HG03342 (cell line): ENCODE measurements around the gene PID1.
A peak's percentile ranks its signal among the peaks of the same experiment; 100 is the strongest.

Source experiments
- ATAC-seq: cut with Tn5 transposase; IDR thresholded peaks from one replicate; pipeline ENCODE4 v1.9.1; 2021; ENCODE audit warnings: mild to moderate bottlenecking, moderate library complexity; ENCODE audit not compliant: unreplicated experiment

PID1 gene, protein sequence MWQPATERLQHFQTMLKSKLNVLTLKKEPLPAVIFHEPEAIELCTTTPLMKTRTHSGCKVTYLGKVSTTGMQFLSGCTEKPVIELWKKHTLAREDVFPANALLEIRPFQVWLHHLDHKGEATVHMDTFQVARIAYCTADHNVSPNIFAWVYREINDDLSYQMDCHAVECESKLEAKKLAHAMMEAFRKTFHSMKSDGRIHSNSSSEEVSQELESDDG

GRCh38 chr2:229270551-229271410 is at the start of gene PID1:
TSS of gene PID1 (minus strand) at chr2:229271287. CDS start at chr2:229271043, 244 bp downstream.
- no peak for ATAC-seq

DNA sequence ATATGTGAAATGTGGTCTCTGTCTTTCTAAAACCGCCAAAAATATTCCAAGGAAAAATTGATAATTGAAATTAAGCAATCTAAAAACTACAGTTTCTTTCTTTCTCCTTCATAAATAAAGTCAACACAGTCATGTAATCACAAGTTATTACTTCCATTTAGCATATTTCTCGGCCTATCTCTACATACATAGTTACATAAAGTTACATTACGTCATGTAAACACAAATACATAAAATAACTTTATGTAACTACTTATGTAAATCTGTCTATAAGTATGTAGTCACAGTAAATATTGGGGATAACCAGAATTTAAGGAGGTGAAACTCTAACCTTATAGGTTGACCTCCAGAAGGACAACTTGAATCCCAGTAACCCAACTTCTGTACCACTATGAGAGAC is 48.5 kb upstream of the PID1 start:
- no peak for ATAC-seq

DNA sequence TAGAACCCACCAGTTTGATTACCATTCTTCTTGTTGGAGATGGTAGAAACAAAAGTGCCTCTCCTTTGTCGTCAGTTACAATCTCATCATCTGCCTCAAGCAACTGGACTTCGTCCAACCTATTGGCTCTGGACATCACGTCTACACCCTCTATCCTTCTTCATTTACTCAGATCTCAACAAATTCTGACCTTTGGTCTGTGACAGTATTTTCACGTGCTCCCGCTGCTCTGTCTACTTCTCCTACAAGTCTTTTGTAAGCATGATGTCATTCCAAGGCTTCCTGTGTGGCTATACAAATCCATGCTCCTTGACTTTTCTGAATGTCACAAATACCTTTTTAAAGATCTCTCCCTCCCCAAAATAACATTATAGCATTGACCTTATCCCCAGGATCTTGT is 43.0 kb upstream of the PID1 start:
- no peak for ATAC-seq

DNA sequence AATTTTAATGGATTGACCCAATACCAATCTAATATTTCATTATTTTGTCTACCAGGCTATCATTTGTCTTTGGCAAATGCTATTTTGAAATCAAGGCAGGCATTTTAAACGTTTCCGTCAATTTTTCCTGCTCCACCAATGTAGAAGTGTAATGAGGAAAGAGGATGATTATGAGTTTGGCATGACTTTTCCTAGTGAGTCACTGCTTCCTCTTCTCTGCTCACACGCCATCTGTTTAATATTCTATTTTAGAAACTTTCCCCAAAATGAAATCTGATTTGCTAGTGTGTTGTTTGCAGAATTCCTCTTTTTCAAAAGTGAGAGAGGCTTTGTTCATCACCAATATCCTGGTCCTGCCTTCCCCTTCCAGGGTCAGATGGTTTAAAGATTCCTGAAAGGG is 42.5 kb upstream of the PID1 start:
- ATAC-seq: no peak

DNA sequence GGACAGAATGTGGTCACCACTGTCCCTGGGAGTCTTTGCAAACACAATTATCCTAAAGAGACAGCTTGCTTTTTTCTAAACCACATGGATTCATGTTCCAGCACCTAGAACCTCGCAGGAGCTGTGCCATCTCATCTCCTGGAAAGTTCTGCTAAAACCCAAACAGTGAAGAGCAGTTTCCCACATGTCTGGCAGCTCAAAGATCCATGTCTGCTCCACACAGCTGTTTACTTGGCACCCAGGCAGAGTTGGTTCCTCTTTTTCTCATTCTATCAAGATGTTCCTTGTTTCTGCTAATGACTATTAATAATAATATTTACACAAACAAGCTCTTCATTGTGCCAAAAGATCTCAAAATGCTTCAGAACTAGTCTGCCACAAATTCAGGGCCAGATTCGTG is 30.1 kb upstream of the PID1 start:
- ATAC-seq: no peak

DNA sequence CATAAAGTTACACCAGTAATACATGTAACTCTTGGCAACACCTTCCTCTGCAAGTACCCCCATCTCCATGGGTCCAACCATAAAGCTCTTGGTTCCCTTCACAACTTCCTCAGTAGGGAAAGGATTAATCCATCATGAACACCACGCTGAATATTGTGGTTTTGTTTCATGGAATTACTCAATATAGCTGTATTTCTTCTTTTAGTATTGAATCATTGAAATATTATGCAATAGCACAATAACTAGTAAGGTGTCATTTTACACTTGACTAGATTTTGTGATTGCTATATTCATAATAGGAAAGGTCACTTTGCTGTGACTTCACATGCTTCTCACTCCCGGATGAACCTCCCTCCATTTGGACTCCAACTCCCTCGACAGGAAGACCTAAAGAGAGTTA is 29.7 kb upstream of the PID1 start:
- no peak for ATAC-seq

DNA sequence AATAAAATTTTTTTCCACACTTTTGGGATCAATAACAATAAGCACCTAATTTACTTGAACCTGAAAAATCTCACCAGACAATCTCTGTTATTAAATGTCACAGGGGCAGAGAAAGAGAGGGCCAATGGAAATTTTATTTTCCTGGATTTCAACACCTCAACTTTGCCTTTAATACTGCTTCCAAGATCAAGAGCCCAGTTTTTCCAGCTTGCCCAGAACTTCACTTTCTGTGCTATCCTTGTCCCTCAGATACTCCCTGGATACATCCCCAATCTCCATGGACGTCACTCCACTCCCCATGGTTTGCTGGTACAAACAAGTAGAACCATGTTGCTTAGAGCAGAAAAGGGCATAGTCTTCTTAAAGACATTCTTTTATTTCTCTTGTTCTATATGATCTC is 29.3 kb upstream of the PID1 start:
- ATAC-seq: no peak

GRCh38 chr2:229297247-229297646 is 26.2 kb upstream of the PID1 start:
- no peak for ATAC-seq

- ATAC-seq: no peak
Measured at GRCh38 chr2:229296536-229296935, 25.4 kb upstream of the PID1 start.

- no peak for ATAC-seq
Measured at GRCh38 chr2:229296016-229296415, 24.9 kb upstream of the PID1 start.

DNA sequence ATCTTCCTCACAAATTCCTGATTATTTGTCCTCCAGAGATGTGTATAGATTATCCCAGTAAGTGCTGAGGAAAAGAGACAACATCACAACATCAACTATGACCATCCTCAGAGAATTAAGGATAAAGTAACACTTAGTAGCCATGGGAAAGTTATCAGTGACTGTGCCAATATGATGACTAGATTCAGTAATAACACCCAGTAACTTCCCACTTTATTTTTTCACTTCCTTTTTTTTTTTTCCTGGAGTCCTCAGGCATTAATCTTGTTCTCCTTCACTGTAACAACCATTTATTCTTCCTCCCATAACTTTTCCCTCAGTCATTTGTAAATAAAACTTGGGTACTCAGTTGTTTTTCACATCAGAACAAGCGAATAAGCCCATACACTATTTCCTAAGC is 16.7 kb upstream of the PID1 start:
- ATAC-seq: no peak

DNA sequence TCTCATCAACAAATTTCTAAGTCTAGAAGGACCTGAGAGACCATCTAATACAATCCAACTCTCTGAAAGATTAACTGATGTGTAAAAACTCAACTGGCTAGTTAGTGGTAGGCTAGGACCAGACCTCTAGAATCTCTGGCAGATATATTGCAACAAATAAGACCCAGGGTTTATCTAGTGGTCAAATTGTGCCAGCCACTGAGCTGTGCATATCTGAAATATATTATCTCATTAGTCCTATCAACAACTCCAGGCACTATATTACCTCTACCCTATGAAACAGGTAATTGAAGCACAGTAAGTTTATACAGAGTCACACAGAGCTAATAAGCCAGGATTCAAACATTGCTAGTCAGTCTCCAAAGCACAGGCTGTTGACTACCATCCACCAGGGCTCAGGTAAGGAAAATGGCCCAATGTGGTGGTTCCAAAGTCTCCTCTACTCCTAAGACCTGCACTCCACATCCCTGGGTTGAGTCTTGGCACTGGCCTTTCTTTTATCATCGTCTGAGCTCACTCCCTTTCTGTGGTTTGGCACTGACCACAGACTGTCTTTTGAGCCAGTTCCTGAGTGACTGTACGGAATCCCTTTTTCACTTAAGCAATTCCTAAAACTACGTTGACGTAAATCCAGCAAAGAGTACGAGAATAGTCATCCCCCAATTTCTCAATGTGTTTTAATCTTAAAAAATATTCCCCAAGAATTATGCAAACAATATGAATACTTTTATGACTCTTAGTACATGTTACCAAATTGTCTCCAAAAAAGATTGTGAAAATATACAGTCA is 11.9 kb upstream of the PID1 start:
- ATAC-seq: no peak

GRCh38 chr2:229279516-229279915 is 8.4 kb upstream of the PID1 start:
- ATAC-seq: no peak

GRCh38 chr2:229275506-229275905 is 4.4 kb upstream of the PID1 start:
- ATAC-seq: no peak

DNA sequence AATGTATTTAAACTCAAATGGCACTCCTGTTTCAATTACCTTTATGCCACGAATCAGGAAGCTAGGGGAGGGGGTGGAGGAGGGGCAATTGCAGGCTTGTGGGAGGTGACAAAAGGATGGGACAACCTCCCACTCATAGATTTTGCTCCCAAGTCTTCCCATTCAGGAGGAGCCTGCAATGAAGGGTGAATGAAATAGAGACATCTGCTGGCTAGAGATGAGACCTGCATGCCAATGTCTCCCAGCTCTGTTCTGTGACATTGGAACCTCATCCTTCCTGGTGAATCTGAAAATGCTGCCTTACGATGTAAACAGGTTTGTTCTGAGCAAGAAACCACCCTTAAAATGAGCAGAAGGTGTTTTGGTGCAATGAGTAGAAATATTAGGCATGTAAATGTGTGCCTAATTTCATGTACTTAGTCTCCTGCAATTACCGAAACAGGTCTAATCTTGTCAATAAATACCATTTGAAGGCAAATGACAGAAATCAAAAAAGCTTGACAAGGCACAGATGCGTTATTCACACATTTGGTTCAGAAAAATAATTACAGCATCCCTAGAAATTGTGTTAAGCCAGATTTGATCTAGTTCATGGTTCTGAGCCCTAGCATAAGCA is 2.7 kb upstream of the PID1 start:
- peak; percentile 73 for ATAC-seq

- no peak for ATAC-seq
Measured at GRCh38 chr2:229273006-229273722, 2.1 kb upstream of the PID1 start.

DNA sequence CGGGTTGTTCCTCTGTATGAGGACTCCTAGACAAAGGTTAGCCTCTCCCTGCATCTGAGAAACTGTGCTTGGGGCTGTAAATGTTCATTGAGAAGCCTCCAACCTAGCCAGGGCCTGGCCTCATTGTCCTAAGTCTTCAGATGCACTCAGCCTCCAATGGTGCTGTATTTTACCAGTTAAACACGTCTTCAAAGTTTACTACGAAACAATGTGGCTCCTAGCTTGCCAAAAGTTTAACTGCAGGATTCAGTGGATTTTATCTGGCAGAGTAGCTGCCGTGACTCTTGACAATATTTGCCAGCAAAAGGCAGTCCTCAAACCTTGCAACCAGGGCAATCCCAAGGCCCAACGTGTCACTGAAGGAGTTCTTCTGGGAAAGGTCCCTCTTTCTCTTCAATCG is 1.1 kb downstream of the PID1 start:
- ATAC-seq: no peak

DNA sequence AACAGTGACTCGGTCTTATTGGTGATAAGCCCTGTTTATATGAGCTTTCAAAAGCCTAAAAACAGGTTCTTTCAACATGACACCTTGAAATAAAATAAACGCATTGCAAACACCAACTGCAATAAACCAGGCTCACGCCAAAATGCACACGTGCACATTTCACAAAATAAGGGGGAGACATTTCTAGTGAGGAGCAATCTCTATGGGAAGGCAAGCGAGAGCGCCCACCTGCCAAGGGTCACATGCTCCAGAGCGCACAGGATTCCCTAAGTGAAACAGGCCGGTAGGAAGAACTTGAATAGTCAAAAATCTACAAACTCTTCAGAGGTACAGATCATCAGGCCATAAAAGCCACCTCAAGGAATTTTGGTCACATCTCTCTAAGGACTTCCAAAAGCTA is 1.9 kb downstream of the PID1 start:
- no peak for ATAC-seq

DNA sequence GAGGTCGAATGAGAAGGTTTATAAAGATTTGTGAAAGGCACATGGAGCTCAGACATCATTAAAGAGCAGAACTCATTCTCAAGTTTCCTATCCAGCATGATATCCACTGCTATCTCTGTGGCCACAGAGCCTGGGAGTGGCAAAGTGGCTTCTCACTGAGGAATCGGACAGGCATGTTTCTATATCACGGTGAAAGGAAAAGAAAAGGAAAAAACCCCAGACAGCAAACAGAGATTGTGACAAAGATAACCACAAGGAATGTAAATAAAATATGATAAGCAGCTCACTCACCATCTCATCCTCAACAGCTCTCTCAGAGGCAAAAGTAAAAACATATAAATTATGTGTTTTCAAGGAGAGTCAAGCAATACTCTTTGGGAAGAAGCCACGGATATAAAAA is 2.5 kb downstream of the PID1 start:
- no peak for ATAC-seq

DNA sequence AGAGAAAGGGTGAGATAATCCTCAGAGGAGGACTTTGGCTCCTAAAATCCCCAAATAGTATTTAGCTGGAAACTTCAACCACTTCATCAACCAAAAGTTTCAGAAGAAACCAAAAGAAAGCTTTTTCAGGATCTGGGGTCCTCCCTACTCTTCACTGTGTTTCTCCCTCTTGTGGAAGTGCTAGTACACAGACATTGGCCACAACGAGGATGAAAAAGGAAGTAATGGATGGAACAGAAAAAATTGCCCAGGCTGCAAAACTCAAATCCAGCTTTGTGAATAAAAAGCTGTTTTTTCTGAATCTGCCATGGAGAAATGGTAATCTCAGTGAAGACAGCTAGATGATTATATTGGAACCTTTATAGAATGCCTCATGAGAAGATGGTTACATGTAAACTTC is 4.0 kb downstream of the PID1 start:
- no peak for ATAC-seq

- no peak for ATAC-seq
Measured at GRCh38 chr2:229265727-229266126, 5.4 kb downstream of the PID1 start.
